GM23338 (cell line): ENCODE measurements around the gene BNIPL. TPM values are rescaled to one million over a fixed set of nuclear protein-coding genes. Genes with fewer than 3 reads are reported as not detected.

ENCODE experiments used
- ATAC-seq: fragments of 200-7000 bp; cut with Tn5 transposase; 3 replicates; pipeline ENCODE4 v1.9.1; 2020
- DNase-seq: peaks from one replicate; pipeline ENCODE4 v3.0.0-alpha.2; 2015; ENCODE audit warnings: low spot score
- H2AFZ ChIP-seq: fragments of 200-600 bp; sonication (generic); 2 replicates; pipeline ENCODE4 v1.8.0; 2016; ENCODE audit warnings: antibody characterized with exemption, mild to moderate bottlenecking, moderate library complexity
- H3F3A ChIP-seq: fragments of 200-600 bp; sonication (generic); replicated peaks from 2 replicates; pipeline ENCODE4 v1.8.0; 2017; ENCODE audit warnings: antibody characterized with exemption, mixed run types, low read depth
- H3K27ac ChIP-seq: fragments of 200-600 bp; sonication (generic); 2 replicates; pipeline ENCODE4 v1.6.1; 2016; ENCODE audit warnings: low read depth
- H3K27me3 ChIP-seq: fragments of 200-600 bp; sonication (generic); 2 replicates; pipeline ENCODE4 v1.8.0; 2016; ENCODE audit warnings: mild to moderate bottlenecking, mixed run types, moderate library complexity; ENCODE audit not compliant: insufficient read depth
- H3K36me3 ChIP-seq: fragments of 200-600 bp; sonication (generic); 2 replicates; pipeline ENCODE4 v1.8.0; 2016; ENCODE audit warnings: mild to moderate bottlenecking; ENCODE audit not compliant: insufficient read depth
- H3K4me1 ChIP-seq: fragments of 200-600 bp; sonication (generic); 2 replicates; pipeline ENCODE4 v1.8.0; 2016; ENCODE audit warnings: mild to moderate bottlenecking, moderate library complexity; ENCODE audit not compliant: insufficient read depth
- H3K4me2 ChIP-seq: fragments of 200-600 bp; sonication (generic); 2 replicates; pipeline ENCODE4 v1.7.1; 2017; ENCODE audit warnings: mixed run types
- H3K4me3 ChIP-seq: fragments of 200-600 bp; sonication (generic); 2 replicates; pipeline ENCODE4 v1.6.1; 2016; ENCODE audit warnings: mixed run types
- H3K79me2 ChIP-seq: fragments of 200-600 bp; sonication (generic); replicated peaks from 2 replicates; pipeline ENCODE4 v1.8.0; 2017; ENCODE audit warnings: mild to moderate bottlenecking; ENCODE audit not compliant: insufficient read depth
- H3K9me2 ChIP-seq: fragments of 200-600 bp; sonication (generic); 2 replicates; pipeline ENCODE4 v1.8.0; 2017; ENCODE audit not compliant: insufficient read depth
- H4K20me1 ChIP-seq: fragments of 200-600 bp; sonication (generic); replicated peaks from 2 replicates; pipeline ENCODE4 v1.8.0; 2017; ENCODE audit warnings: mild to moderate bottlenecking; ENCODE audit not compliant: insufficient read depth
- H3K27ac Mint-ChIP-seq: 2 replicates; pipeline ENCODE4 v1.8.0; 2020; ENCODE audit warnings: inconsistent platforms, mild to moderate bottlenecking, moderate library complexity, mixed read lengths
- H3K27me3 Mint-ChIP-seq: 3 replicates; pipeline ENCODE4 v1.8.0; 2022; ENCODE audit warnings: low read depth, mild to moderate bottlenecking, moderate library complexity, mixed read lengths, inconsistent platforms; ENCODE audit not compliant: insufficient read depth, poor library complexity
- H3K36me3 Mint-ChIP-seq: 3 replicates; pipeline ENCODE4 v1.8.0; 2021; ENCODE audit warnings: low read depth, mild to moderate bottlenecking, inconsistent platforms, moderate library complexity, mixed read lengths
- H3K4me1 Mint-ChIP-seq: 3 replicates; pipeline ENCODE4 v1.8.0; 2020; ENCODE audit warnings: mild to moderate bottlenecking, inconsistent platforms, mixed read lengths
- H3K4me3 Mint-ChIP-seq: 3 replicates; pipeline ENCODE4 v1.8.0; 2021; ENCODE audit warnings: moderate library complexity, mild to moderate bottlenecking, inconsistent platforms, mixed read lengths
- H3K9me3 Mint-ChIP-seq: 3 replicates; pipeline ENCODE4 v1.8.0; 2020; ENCODE audit warnings: moderate library complexity, mild to moderate bottlenecking, inconsistent platforms, mixed read lengths
- CREB1 ChIP-seq: fragments of 250-450 bp; sonication (Bioruptor Pico); IDR thresholded peaks from 2 replicates; pipeline ENCODE4 v1.5.0; 2020; ENCODE audit warnings: low read depth, mild to moderate bottlenecking, moderate library complexity
- EZH2phosphoT487 ChIP-seq: fragments of 200-600 bp; sonication (generic); IDR thresholded peaks from one replicate; pipeline ENCODE4 v1.8.1; 2018; ENCODE audit warnings: antibody characterized with exemption; ENCODE audit not compliant: unreplicated experiment
- JUNB ChIP-seq: IDR thresholded peaks from one replicate; pipeline ENCODE4 v1.6.1; 2016; ENCODE audit warnings: antibody characterized with exemption; ENCODE audit not compliant: unreplicated experiment
- NANOG ChIP-seq: IDR thresholded peaks from 2 replicates; pipeline ENCODE4 v1.6.1; 2016; ENCODE audit warnings: antibody characterized with exemption, borderline replicate concordance
- POLR2AphosphoS5 ChIP-seq: IDR thresholded peaks from 2 replicates; pipeline ENCODE4 v1.6.1; 2016; ENCODE audit warnings: antibody characterized with exemption, low read depth
- STAT1 ChIP-seq: IDR thresholded peaks from one replicate; pipeline ENCODE4 v1.6.1; 2016; ENCODE audit warnings: antibody characterized with exemption; ENCODE audit not compliant: unreplicated experiment
- ZNF114 ChIP-seq: fragments of 250-450 bp; sonication (Bioruptor Pico); IDR thresholded peaks from 2 replicates; pipeline ENCODE4 v1.5.0; 2020; ENCODE audit warnings: mild to moderate bottlenecking, moderate library complexity
- ZNF462 ChIP-seq: fragments of 250-450 bp; sonication (Bioruptor Pico); IDR thresholded peaks from 2 replicates; pipeline ENCODE4 v1.5.0; 2020; ENCODE audit warnings: mild to moderate bottlenecking, moderate library complexity
- polyA plus RNA-seq: library from polyadenylated mRNA; unstranded; fragments of >200 nt; fragmentation: Nextera tagmentation; extraction: Ambion mirVana; gene quantifications from 2 replicates; pipeline ENCODE4 v1.2.1, GENCODE V29; 2016
- total RNA-seq: library from RNA; depleted of rRNA; stranded (reverse); fragments of >200 nt; shearing (Covaris generic); gene quantifications from 2 replicates; pipeline ENCODE4 v1.2.3, GENCODE V29; 2014
- TF ChIP-seq, protein P1 (sequence below): IDR thresholded peaks from 2 replicates; pipeline ENCODE4 v1.6.1; 2016; ENCODE audit warnings: antibody characterized with exemption
- TF ChIP-seq, protein P2 (sequence below), 2 experiments: fragments of 200-600 bp in 1 of 2; sonication (generic) in 1 of 2; conservative IDR thresholded peaks; 2 replicates each; pipeline versions ENCODE4 v1.5.1 to v1.6.1; 2016 to 2017; ENCODE audit warnings: antibody characterized with exemption in 2 of 2, low read depth in 2 of 2, mild to moderate bottlenecking in 2 of 2, moderate library complexity in 1 of 2

BNIPL gene
- total and polyA plus RNA-seq, 2 experiments from 2014 or later, result 0.91 to 1.2 TPM

- no peaks in the 10 kb centered on the region for H3K9me3 Mint-ChIP-seq
Observed at GRCh38 chr1:151072224-151072623, 35.8 kb downstream of the BNIPL start.

GRCh38 chr1:151085953-151086559 is 49.7 kb downstream of the BNIPL start:
- ATAC-seq (no peak), DNase-seq (no peak)
- H3K9me3 Mint-ChIP-seq, result no peaks in the 10 kb centered on the region
- no peaks in the 10 kb centered on the region for H3K36me3 Mint-ChIP-seq
- Histone ChIP-seq H3F3A (no peaks in the 10 kb centered on the region), H3K4me2 (no peak overlapping the region), H3K36me3 (no peaks in the 10 kb centered on the region), H4K20me1 (no peaks in the 10 kb centered on the region), H3K27ac (no peak overlapping the region), H3K27me3 (no peaks in the 10 kb centered on the region), H3K79me2 (no peaks in the 10 kb centered on the region), H3K4me1 (peaks cover 5% of the 10 kb centered on the region), H2AFZ (no peak overlapping the region), H3K9me2 (no peaks in the 10 kb centered on the region), H3K4me3 (no peak overlapping the region)
- H3K27me3 Mint-ChIP-seq, result peaks cover 7% of the 10 kb centered on the region
- no peak overlapping the region for H3K4me3 Mint-ChIP-seq
- peaks cover 6% of the 10 kb centered on the region; the same call in 2 of the 3 replicates for H3K4me1 Mint-ChIP-seq
- H3K27ac Mint-ChIP-seq, result no peak overlapping the region
- TF ChIP-seq, protein P1, sequence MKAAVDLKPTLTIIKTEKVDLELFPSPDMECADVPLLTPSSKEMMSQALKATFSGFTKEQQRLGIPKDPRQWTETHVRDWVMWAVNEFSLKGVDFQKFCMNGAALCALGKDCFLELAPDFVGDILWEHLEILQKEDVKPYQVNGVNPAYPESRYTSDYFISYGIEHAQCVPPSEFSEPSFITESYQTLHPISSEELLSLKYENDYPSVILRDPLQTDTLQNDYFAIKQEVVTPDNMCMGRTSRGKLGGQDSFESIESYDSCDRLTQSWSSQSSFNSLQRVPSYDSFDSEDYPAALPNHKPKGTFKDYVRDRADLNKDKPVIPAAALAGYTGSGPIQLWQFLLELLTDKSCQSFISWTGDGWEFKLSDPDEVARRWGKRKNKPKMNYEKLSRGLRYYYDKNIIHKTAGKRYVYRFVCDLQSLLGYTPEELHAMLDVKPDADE, result no peak
- TF ChIP-seq ZNF462, result no peak
- no peak for TF ChIP-seq POLR2AphosphoS5
- no peak for TF ChIP-seq ZNF114
- TF ChIP-seq CREB1 (CRISPR knock-in tag), result no peak
- TF ChIP-seq JUNB, result no peak
- TF ChIP-seq EZH2phosphoT487, result no peak
- TF ChIP-seq NANOG, result no peak

More at GRCh38 chr1:151072224-151072623, 35.8 kb downstream of the BNIPL start:
- H3K79me2 ChIP-seq, result 0 out of 2 replicates have a peak, but pooled peaks cover 4% of the 10 kb centered on the region
- no peak overlapping the region for H2AFZ ChIP-seq
- no peak overlapping the region; the same call in 1 of the 2 replicates for H3K27ac ChIP-seq
- peaks cover 7% of the 10 kb centered on the region for H3K4me1 Mint-ChIP-seq
- peak overlapping the region; percentile 83; the same call in 1 of the 2 replicates for H3K27ac Mint-ChIP-seq
- no peak for TF ChIP-seq STAT1
- TF ChIP-seq, protein P2, sequence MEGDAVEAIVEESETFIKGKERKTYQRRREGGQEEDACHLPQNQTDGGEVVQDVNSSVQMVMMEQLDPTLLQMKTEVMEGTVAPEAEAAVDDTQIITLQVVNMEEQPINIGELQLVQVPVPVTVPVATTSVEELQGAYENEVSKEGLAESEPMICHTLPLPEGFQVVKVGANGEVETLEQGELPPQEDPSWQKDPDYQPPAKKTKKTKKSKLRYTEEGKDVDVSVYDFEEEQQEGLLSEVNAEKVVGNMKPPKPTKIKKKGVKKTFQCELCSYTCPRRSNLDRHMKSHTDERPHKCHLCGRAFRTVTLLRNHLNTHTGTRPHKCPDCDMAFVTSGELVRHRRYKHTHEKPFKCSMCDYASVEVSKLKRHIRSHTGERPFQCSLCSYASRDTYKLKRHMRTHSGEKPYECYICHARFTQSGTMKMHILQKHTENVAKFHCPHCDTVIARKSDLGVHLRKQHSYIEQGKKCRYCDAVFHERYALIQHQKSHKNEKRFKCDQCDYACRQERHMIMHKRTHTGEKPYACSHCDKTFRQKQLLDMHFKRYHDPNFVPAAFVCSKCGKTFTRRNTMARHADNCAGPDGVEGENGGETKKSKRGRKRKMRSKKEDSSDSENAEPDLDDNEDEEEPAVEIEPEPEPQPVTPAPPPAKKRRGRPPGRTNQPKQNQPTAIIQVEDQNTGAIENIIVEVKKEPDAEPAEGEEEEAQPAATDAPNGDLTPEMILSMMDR (conservative IDR thresholded peaks at IDR 0.05; ENCODE audit: low read depth in 2 of 2), result peak; percentile 46 to 49
- no peak overlapping the region for H3K4me3 Mint-ChIP-seq
- peaks cover 16% of the 10 kb centered on the region; the same call in 2 of the 3 replicates for H3K36me3 Mint-ChIP-seq
- H3K9me2 ChIP-seq, result no peaks in the 10 kb centered on the region
- peaks cover 15% of the 10 kb centered on the region for H3K27me3 Mint-ChIP-seq
- H3F3A ChIP-seq, result peaks cover 26% of the 10 kb centered on the region
- no peak overlapping the region for H3K4me2 ChIP-seq
- ATAC-seq (no peak), DNase-seq (peak; percentile 37)
- H3K27me3 ChIP-seq, result no peaks in the 10 kb centered on the region
- no peak overlapping the region for H3K4me3 ChIP-seq
- 0 out of 2 replicates have a peak, but pooled peaks cover 2% of the 10 kb centered on the region for H3K36me3 ChIP-seq
- H4K20me1 ChIP-seq, result no peaks in the 10 kb centered on the region
- H3K4me1 ChIP-seq, result peaks cover 5% of the 10 kb centered on the region; the same call in 1 of the 2 replicates
